Dermis blood vessel endothelial cell (primary cell): Measurements from ENCODE around the gene GLS. TPM values are rescaled to one million over a fixed set of nuclear protein-coding genes. Genes with fewer than 3 reads are reported as not detected.

ENCODE experiments used
- total RNA-seq: library from RNA; depleted of rRNA; stranded (reverse); fragments of >200 nt; gene quantifications from 2 replicates; pipeline ENCODE4 v1.2.3, GENCODE V29; 2014

Gene GLS
- total RNA-seq, 1 donor from 2014 or later: 284 TPM

Other genes with a start within 250 kb of the GLS start
- gene NAB1, start 231.7 kb upstream of the GLS start, total RNA-seq: 38.8 and 64.2 TPM in 2 replicates
- gene STAT1, start 133.3 kb downstream of the GLS start, total RNA-seq: 68.6 and 120 TPM in 2 replicates